ENCODE data around the gene TRRAP. TPM values are rescaled to one million over a fixed set of nuclear protein-coding genes. Genes with fewer than 3 reads are reported as not detected.

TRRAP gene
- total RNA-seq, 1 experiment from 2014 or later, result 55.8 TPM

DNA sequence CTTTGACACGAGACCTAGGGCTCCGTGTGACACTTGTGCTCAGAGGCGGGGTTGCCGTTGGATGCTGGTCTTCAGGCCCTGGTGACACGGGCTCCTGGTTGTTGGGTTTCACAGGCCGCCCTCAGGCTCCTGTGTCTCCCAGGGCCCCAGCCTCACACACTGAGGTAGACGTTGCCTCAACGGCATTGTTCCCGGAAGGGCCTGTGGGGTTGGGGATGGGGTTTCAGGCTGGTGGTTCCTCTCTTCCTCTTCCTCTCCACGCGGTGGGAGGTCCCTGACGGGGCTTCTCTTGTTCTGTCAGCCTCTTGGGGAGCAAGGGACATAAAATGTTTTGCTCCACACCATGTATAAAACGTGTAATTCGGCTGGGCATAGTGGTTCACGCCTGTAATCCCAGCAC, 125.1 kb downstream of the TRRAP start:
- H3K27me3 ChIP-seq (ENCODE audit: insufficient read depth, low read depth), result no peaks in the 10 kb centered on the region
- peaks cover 23% of the 10 kb centered on the region for H3K36me3 ChIP-seq (ENCODE audit: low read depth)
- no peaks in the 10 kb centered on the region for H3K79me2 ChIP-seq (ENCODE audit: low read depth)
- no peak overlapping the region for H3K4me3 ChIP-seq
- H4K20me1 ChIP-seq (ENCODE audit: insufficient read depth), result no peaks in the 10 kb centered on the region
- no peak overlapping the region for H3K4me2 ChIP-seq
- no peak for TF ChIP-seq EZH2 (IDR thresholded peaks at IDR 0.05; ENCODE audit: low read depth)
- TF ChIP-seq, protein P1, sequence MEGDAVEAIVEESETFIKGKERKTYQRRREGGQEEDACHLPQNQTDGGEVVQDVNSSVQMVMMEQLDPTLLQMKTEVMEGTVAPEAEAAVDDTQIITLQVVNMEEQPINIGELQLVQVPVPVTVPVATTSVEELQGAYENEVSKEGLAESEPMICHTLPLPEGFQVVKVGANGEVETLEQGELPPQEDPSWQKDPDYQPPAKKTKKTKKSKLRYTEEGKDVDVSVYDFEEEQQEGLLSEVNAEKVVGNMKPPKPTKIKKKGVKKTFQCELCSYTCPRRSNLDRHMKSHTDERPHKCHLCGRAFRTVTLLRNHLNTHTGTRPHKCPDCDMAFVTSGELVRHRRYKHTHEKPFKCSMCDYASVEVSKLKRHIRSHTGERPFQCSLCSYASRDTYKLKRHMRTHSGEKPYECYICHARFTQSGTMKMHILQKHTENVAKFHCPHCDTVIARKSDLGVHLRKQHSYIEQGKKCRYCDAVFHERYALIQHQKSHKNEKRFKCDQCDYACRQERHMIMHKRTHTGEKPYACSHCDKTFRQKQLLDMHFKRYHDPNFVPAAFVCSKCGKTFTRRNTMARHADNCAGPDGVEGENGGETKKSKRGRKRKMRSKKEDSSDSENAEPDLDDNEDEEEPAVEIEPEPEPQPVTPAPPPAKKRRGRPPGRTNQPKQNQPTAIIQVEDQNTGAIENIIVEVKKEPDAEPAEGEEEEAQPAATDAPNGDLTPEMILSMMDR (conservative IDR thresholded peaks at IDR 0.05), result no peak
- no peak for DNase-seq
- H2AFZ ChIP-seq, result no peak overlapping the region
- BruUV-seq (replicated peaks), result no TSS peak
- intact Hi-C loops (cut with micrococcal nuclease; ENCODE audit: unreplicated experiment), result no loop called here
- no peak overlapping the region for H3K27ac ChIP-seq
- no peaks in the 10 kb centered on the region for H3F3A ChIP-seq (ENCODE audit: insufficient read depth, low read depth)
- no peaks in the 10 kb centered on the region for H3K9me2 ChIP-seq (ENCODE audit: insufficient read depth)
- no peaks in the 10 kb centered on the region for H3K9me3 ChIP-seq (ENCODE audit: insufficient read depth, low read depth)
- ChIA-PET CTCF (no interaction called here), POLR2A (ENCODE audit: unreplicated experiment) (no interaction called here)
- no peaks in the 10 kb centered on the region for H3K4me1 ChIP-seq (replicated peaks; ENCODE audit: insufficient read depth)

DNA sequence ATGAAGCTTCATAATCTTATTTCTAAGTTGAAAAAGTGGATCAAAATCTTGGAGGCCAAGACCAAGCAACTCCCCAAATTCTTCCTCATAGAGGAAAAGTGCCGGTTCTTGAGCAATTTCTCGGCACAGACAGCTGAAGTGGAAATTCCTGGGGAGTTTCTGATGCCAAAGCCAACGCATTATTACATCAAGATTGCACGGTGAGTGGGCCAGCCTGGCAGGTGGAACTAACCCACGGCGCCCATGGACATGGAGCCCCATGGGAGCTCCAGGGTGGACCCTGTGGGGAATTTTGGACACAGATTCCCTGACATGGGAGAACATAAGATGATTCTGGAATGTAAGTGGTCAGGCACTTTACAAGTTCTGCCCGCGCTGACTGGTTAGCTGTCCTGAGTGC, 125.9 kb downstream of the TRRAP start:
- Histone ChIP-seq H3K4me3 (no peak overlapping the region), H2AFZ (no peak overlapping the region), H3K4me1 (replicated peaks; ENCODE audit: insufficient read depth) (no peaks in the 10 kb centered on the region), H3K27ac (no peak overlapping the region), H3K9me3 (ENCODE audit: insufficient read depth, low read depth) (no peaks in the 10 kb centered on the region), H3K4me2 (no peak overlapping the region), H3K79me2 (ENCODE audit: low read depth) (no peaks in the 10 kb centered on the region), H4K20me1 (ENCODE audit: insufficient read depth) (no peaks in the 10 kb centered on the region), H3F3A (ENCODE audit: insufficient read depth, low read depth) (no peaks in the 10 kb centered on the region), H3K27me3 (ENCODE audit: insufficient read depth, low read depth) (no peaks in the 10 kb centered on the region), H3K9me2 (ENCODE audit: insufficient read depth) (no peaks in the 10 kb centered on the region), H3K36me3 (ENCODE audit: low read depth) (peaks cover 23% of the 10 kb centered on the region)
- TF ChIP-seq, protein P1 (conservative IDR thresholded peaks at IDR 0.05), result no peak
- no peak for TF ChIP-seq EZH2 (IDR thresholded peaks at IDR 0.05; ENCODE audit: low read depth)
- CTCF ChIA-PET, result no interaction called here
- no peak for DNase-seq
- no TSS peak for BruUV-seq (replicated peaks)
- intact Hi-C loops (cut with micrococcal nuclease; ENCODE audit: unreplicated experiment), result no loop called here
- POLR2A ChIA-PET (ENCODE audit: unreplicated experiment), result no interaction called here

DNA sequence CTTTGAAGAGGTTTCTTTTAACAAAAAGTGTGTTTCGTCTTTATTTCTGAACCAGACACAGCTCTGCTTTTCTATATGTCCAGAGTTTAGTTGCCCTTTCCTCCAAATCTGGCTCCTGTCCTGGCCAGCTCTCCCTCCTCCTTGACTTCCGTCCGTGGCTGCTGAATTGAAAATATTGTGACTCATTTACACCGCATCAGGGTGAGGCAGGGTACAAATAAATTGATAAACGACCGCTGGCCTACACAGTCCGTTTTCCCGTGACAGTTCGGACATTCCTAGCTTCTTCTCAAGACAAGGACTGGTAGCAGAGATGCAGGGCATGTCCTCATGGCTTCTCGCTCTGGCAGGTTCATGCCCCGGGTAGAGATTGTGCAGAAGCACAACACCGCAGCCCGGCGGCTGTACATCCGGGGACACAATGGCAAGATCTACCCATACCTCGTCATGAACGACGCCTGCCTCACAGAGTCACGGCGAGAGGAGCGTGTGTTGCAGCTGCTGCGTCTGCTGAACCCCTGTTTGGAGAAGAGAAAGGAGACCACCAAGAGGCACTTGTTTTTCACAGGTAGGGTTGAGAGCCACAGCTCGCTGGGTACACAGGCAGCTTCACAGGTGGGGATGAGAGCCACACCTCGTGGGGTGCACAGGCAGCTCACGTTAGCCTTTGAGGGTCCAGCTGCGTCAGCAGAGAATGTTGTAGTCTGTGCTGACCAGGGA, 126.6 kb downstream of the TRRAP start:
- no peaks in the 10 kb centered on the region for H3K27me3 ChIP-seq (ENCODE audit: insufficient read depth, low read depth)
- ChIA-PET POLR2A (ENCODE audit: unreplicated experiment) (no interaction called here), CTCF (no interaction called here)
- no peaks in the 10 kb centered on the region for H3K9me3 ChIP-seq (ENCODE audit: insufficient read depth, low read depth)
- intact Hi-C loops (cut with micrococcal nuclease; ENCODE audit: unreplicated experiment), result no loop called here
- H3K36me3 ChIP-seq (ENCODE audit: low read depth), result peaks cover 23% of the 10 kb centered on the region
- BruUV-seq (replicated peaks), result no TSS peak
- H3K4me3 ChIP-seq, result no peak overlapping the region
- TF ChIP-seq, protein P1 (conservative IDR thresholded peaks at IDR 0.05), result no peak
- TF ChIP-seq EZH2 (IDR thresholded peaks at IDR 0.05; ENCODE audit: low read depth), result no peak
- no peaks in the 10 kb centered on the region for H3K4me1 ChIP-seq (replicated peaks; ENCODE audit: insufficient read depth)
- DNase-seq, result no peak
- no peaks in the 10 kb centered on the region for H3K9me2 ChIP-seq (ENCODE audit: insufficient read depth)
- no peak overlapping the region for H3K27ac ChIP-seq
- H3F3A ChIP-seq (ENCODE audit: insufficient read depth, low read depth), result no peaks in the 10 kb centered on the region
- no peaks in the 10 kb centered on the region for H4K20me1 ChIP-seq (ENCODE audit: insufficient read depth)
- H3K79me2 ChIP-seq (ENCODE audit: low read depth), result no peaks in the 10 kb centered on the region
- H3K4me2 ChIP-seq, result no peak overlapping the region
- H2AFZ ChIP-seq, result no peak overlapping the region
